GM10266 (cell line): ENCODE results near the gene RIPOR2.

Experiments used
- DNase-seq: peaks from one replicate; pipeline ENCODE4 v3.0.0; 2012; ENCODE audit errors: extremely low spot score
- CTCF ChIP-seq: IDR thresholded peaks from 2 replicates; pipeline ENCODE4 v1.5.1; 2012; ENCODE audit warnings: mild to moderate bottlenecking, low read depth; ENCODE audit not compliant: control insufficient read depth, insufficient read depth; ENCODE audit errors: missing control alignments

RIPOR2 gene

DNA sequence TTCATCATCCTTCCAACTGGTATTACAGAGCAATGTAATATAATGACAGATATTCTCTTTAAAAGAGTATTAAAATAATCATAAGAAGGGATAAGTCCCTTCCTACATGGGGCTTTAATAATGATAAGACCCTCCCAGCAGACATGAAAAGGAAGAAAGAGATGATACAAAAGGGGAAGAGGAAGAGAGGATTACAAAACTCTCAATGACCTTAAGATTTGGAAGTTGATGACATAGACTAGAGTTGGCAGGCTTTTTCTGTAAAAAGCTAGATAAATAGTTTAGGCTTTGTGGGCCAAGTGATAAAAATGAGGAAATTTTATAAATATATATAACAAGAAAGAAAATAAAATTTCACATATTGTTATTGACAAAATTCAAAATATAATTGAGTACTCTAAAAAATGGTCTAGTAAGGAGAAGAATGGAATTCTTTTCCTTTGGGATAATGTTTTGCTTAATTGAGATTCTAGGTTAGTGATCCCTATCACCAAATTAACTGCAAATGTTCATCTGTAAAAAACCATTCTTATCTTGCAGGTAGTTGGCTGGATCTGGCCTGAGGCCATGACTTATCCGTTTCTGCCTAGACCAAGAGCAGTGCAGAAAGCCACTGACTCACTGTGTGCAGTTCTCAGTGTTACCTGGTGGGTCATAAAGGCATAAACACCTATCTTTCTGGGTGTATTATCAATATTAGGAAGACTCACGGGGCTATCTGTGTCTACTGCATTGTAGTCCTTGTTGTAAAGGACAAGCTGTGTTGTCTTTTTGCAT is 11.0 kb downstream of the RIPOR2 start:
- TF ChIP-seq CTCF, result no peak
- DNase-seq, result no peak

DNA sequence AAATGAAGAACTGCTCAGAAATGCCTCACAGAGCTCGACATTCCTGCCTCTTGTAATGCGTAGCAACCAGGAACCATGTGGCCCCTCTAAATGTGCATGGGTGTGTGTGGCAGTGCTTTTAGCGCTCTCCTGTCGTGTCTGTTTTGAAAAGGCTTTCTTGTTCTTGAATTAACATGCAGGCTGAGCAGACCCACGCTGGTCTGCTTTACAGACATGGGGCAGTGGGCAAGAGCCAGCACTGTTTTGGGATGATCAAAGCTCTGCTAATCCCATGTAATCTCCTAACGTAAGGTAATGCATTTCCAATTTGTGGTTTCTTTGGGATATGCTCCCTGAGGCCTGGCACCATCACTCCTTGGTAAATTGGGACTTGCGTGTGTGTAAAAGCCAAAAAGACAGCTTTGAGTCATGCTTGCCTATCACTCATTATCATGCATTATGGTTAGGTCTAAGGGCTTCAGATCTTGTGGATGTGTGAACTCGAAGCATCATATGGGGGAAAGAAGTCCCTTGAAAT is 11.8 kb downstream of the RIPOR2 start:
- DNase-seq, result no peak
- no peak for TF ChIP-seq CTCF

GRCh38 chr6:24922814-24923213 is 12.9 kb downstream of the RIPOR2 start:
- TF ChIP-seq CTCF, result no peak
- no peak for DNase-seq

DNA sequence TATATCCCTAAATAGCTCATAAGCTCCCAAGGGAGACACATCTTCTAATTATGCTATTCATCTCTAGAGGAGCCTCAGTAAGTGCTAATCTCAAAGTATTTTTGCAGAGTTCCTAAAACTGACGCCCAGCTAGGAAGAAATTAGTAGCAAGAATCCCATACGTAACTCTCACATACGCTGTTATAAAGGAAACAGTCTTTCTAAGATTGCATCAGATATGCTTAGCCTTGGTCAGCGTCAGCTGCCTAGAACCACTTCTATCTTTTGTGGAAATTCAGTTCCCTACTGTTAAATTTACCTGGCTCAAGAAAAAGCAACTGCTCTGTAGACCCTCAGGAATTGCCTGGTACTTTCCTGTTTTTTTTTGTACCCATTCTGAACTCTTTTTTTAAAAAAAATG is 13.6 kb downstream of the RIPOR2 start:
- no peak for DNase-seq
- no peak for TF ChIP-seq CTCF

- no peak for TF ChIP-seq CTCF
- no peak for DNase-seq
These were observed 15.6 kb downstream of the RIPOR2 start for GRCh38 chr6:24920136-24920535.

DNA sequence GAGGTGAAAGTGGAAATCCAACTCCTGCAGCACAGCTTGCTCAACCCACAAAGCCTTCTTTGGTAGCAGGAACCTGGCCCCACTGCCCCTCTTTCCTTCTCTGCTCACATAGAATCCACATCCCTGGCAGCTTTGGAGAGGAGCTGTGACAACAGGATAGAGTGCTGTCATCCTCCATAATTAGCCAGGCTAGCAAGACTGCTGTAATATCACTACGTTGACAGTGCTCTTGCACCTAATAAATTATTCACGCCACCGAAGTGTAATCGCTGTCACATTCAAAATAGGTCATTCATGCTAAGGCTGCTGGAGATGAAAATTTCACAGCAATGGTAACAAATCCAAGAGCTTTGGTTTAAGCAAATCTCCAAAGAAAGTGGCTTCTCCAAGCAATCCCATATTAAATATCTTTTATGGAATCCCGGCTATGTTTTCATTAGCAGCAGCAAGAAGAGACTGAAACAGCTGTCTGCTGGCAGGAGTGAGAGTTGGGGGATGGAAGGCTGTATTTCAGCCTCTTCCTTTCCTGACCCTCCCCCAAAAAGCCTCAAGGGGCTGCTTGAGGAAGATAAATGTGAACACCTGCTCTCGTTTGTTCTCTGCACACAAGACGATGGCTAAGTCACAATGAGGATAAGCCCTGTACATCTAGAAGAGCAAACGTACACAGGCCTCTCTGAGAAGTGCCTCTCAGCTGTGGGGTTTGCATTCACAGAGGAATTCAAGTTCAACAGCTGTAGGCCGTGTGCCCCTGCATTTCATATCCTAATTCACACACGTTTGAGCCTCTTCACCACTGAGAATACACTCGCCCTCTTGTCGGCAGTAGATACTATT is 16.5 kb downstream of the RIPOR2 start:
- no peak for TF ChIP-seq CTCF
- no peak for DNase-seq
